Esophagus (tissue), 2 donors: ENCODE measurements around the gene CALD1. TPM values are rescaled to one million over a fixed set of nuclear protein-coding genes. Genes with fewer than 3 reads are reported as not detected.

Experiments used
- H3K27ac ChIP-seq, 2 donors: one replicate each; pipeline ENCODE4 v1.5.1; 2013; ENCODE audit warnings: low read depth in 2 of 2, mild to moderate bottlenecking in 2 of 2, inconsistent platforms in 1 of 2, low read length in 1 of 2, moderate library complexity in 1 of 2
- H3K27me3 ChIP-seq, 2 donors: one replicate each; pipeline ENCODE4 v1.6.1; 2013; ENCODE audit warnings: low read length in 2 of 2, control low read depth in 1 of 2, mild to moderate bottlenecking in 1 of 2; ENCODE audit not compliant: insufficient read depth in 2 of 2, control insufficient read depth in 1 of 2
- H3K36me3 ChIP-seq, 2 donors: one replicate each; pipeline ENCODE4 v1.6.1; 2013; ENCODE audit warnings: low read length in 1 of 2; ENCODE audit not compliant: control insufficient read depth in 2 of 2, insufficient read depth in 2 of 2
- H3K4me1 ChIP-seq, 2 donors: one replicate each; pipeline ENCODE4 v1.6.1; 2013; ENCODE audit warnings: low read length in 1 of 2; ENCODE audit not compliant: control insufficient read depth in 2 of 2, insufficient read depth in 2 of 2
- H3K4me3 ChIP-seq, 2 donors: one replicate each; pipeline ENCODE4 v1.5.1; 2013; ENCODE audit warnings: low read length in 2 of 2, mild to moderate bottlenecking in 2 of 2, low read depth in 1 of 2, moderate library complexity in 1 of 2
- H3K9me3 ChIP-seq, 2 donors: one replicate each; pipeline ENCODE4 v1.6.1; 2013; ENCODE audit warnings: mild to moderate bottlenecking in 2 of 2, low read depth in 1 of 2, low read length in 1 of 2, moderate library complexity in 1 of 2; ENCODE audit not compliant: control insufficient read depth in 2 of 2, insufficient read depth in 1 of 2
- WGBS, 2 donors: extraction: QIAGEN DNeasy Blood & Tissue Kit; methylation state at CpG; one replicate each; pipeline ENCODE4 v1.1.7; 2013; 5-methylcytosine and 5-hydroxymethylcytosine counted together
- polyA plus RNA-seq, 2 donors: library from polyadenylated mRNA; stranded (reverse); fragments of 200-250 nt; gene quantifications; one replicate each; pipeline ENCODE4 v1.2.3, GENCODE V29; 2013
- donor health status: healthy with polysubstance abuse.
- donor health status: Bipolar disorder and iron deficiency.

Gene CALD1
- polyA plus RNA-seq, 2 donors = 93.4 to 128 TPM

GRCh38 chr7:134758981-134759380 lies 20.5 kb upstream of the CALD1 start:
- Histone ChIP-seq H3K27me3 (no peaks in the 10 kb centered on the region), H3K36me3 (no peaks in the 10 kb centered on the region), H3K27ac (no peak overlapping the region), H3K9me3 (no peaks in the 10 kb centered on the region), H3K4me1 (no peaks in the 10 kb centered on the region), H3K4me3 (no peak overlapping the region)
- WGBS, 2 donors = 30 to 33% methylated on average over 1 of the region's 1 CpG

GRCh38 chr7:134761266-134761665 lies 18.2 kb upstream of the CALD1 start:
- H3K4me1 ChIP-seq = no peaks in the 10 kb centered on the region
- no peaks in the 10 kb centered on the region for H3K27me3 ChIP-seq
- WGBS, 2 donors = 66 to 83% methylated on average over 5 of the region's 5 CpGs
- H3K27ac ChIP-seq = no peak overlapping the region
- H3K9me3 ChIP-seq = no peaks in the 10 kb centered on the region
- H3K36me3 ChIP-seq = no peaks in the 10 kb centered on the region
- no peak overlapping the region for H3K4me3 ChIP-seq

- 73 to 91% methylated on average over 1 of the region's 1 CpG for WGBS, 2 donors
Observed at GRCh38 chr7:134763960-134764359, 15.5 kb upstream of the CALD1 start.

GRCh38 chr7:134764365-134764764 lies 15.1 kb upstream of the CALD1 start:
- Histone ChIP-seq H3K36me3 (no peaks in the 10 kb centered on the region), H3K27me3 (no peaks in the 10 kb centered on the region), H3K9me3 (no peaks in the 10 kb centered on the region), H3K27ac (no peak overlapping the region), H3K4me3 (no peak overlapping the region), H3K4me1 (no peaks in the 10 kb centered on the region)
- 84 to 85% methylated on average over 1 of the region's 1 CpG for WGBS, 2 donors

More at GRCh38 chr7:134763960-134764359, 15.5 kb upstream of the CALD1 start:
- Histone ChIP-seq H3K4me1 (no peaks in the 10 kb centered on the region), H3K27ac (no peak overlapping the region), H3K36me3 (no peaks in the 10 kb centered on the region), H3K9me3 (no peaks in the 10 kb centered on the region), H3K27me3 (no peaks in the 10 kb centered on the region), H3K4me3 (no peak overlapping the region)

- no peaks in the 10 kb centered on the region for H3K9me3 ChIP-seq
- peak overlapping the region in 1 of 2 donors; percentile 33 for H3K27ac ChIP-seq
- no peak overlapping the region for H3K4me3 ChIP-seq
- H3K36me3 ChIP-seq = no peaks in the 10 kb centered on the region
- no peaks in the 10 kb centered on the region for H3K4me1 ChIP-seq
- 66 to 67% methylated on average over 15 of the region's 15 CpGs for WGBS, 2 donors
- no peaks in the 10 kb centered on the region for H3K27me3 ChIP-seq
Observed at GRCh38 chr7:134766779-134767519, 12.5 kb upstream of the CALD1 start.

GRCh38 chr7:134767520-134768168 lies 11.8 kb upstream of the CALD1 start:
- Histone ChIP-seq H3K27ac (no peak overlapping the region), H3K27me3 (no peaks in the 10 kb centered on the region), H3K4me1 (no peaks in the 10 kb centered on the region), H3K36me3 (no peaks in the 10 kb centered on the region), H3K9me3 (no peaks in the 10 kb centered on the region), H3K4me3 (no peak overlapping the region)
- WGBS, 2 donors = 67 to 72% methylated on average over 5 of the region's 5 CpGs

GRCh38 chr7:134768243-134768642 lies 11.2 kb upstream of the CALD1 start:
- Histone ChIP-seq H3K27me3 (no peaks in the 10 kb centered on the region), H3K27ac (peak overlapping the region in 1 of 2 donors; percentile 9), H3K9me3 (no peaks in the 10 kb centered on the region), H3K4me3 (no peak overlapping the region), H3K36me3 (no peaks in the 10 kb centered on the region), H3K4me1 (no peaks in the 10 kb centered on the region)
- WGBS, 2 donors = 86% methylated on average over 4 of the region's 4 CpGs

- H3K36me3 ChIP-seq = no peaks in the 10 kb centered on the region
- H3K4me3 ChIP-seq = no peak overlapping the region
- H3K4me1 ChIP-seq = no peaks in the 10 kb centered on the region
- no peaks in the 10 kb centered on the region for H3K9me3 ChIP-seq
- no peaks in the 10 kb centered on the region for H3K27me3 ChIP-seq
- WGBS, 2 donors = 84 to 87% methylated on average over 6 of the region's 6 CpGs
- H3K27ac ChIP-seq = no peak overlapping the region
Observed at GRCh38 chr7:134770676-134771075, 8.8 kb upstream of the CALD1 start.

GRCh38 chr7:134771111-134771510 lies 8.3 kb upstream of the CALD1 start:
- H3K36me3 ChIP-seq = no peaks in the 10 kb centered on the region
- H3K4me3 ChIP-seq = no peak overlapping the region
- no peaks in the 10 kb centered on the region for H3K9me3 ChIP-seq
- no peaks in the 10 kb centered on the region for H3K27me3 ChIP-seq
- no peak overlapping the region for H3K27ac ChIP-seq
- H3K4me1 ChIP-seq = no peaks in the 10 kb centered on the region
- whole genome bisulfite sequencing, 2 donors = 78 to 87% methylated on average over 3 of the region's 3 CpGs

GRCh38 chr7:134771889-134772288 lies 7.5 kb upstream of the CALD1 start:
- H3K9me3 ChIP-seq = no peaks in the 10 kb centered on the region
- H3K4me1 ChIP-seq = no peaks in the 10 kb centered on the region
- H3K36me3 ChIP-seq = no peaks in the 10 kb centered on the region
- no peak overlapping the region for H3K27ac ChIP-seq
- WGBS, 2 donors = 58 to 92% methylated on average over 2 of the region's 2 CpGs
- no peak overlapping the region for H3K4me3 ChIP-seq
- no peaks in the 10 kb centered on the region for H3K27me3 ChIP-seq
